Trophoblast cell (in vitro differentiated cells and primary cell): ENCODE measurements around the gene TPM2.

ENCODE experiments used
- DNase-seq, 2 donors: peaks; one replicate each; pipeline ENCODE4 v3.0.0-alpha.2; 2016
- H2AFZ ChIP-seq: 2 replicates; pipeline ENCODE4 v1.6.1; 2013; ENCODE audit warnings: low read length, moderate library complexity, mild to moderate bottlenecking; ENCODE audit not compliant: insufficient read depth, poor library complexity
- H2AK5ac ChIP-seq: 2 replicates; pipeline ENCODE4 v1.6.1; 2013; ENCODE audit warnings: mild to moderate bottlenecking, low read length
- H2BK120ac ChIP-seq: 2 replicates; pipeline ENCODE4 v1.6.1; 2013; ENCODE audit warnings: low read length, mild to moderate bottlenecking, moderate library complexity; ENCODE audit not compliant: insufficient read depth, poor library complexity
- H2BK12ac ChIP-seq: 2 replicates; pipeline ENCODE4 v1.6.1; 2013; ENCODE audit warnings: mild to moderate bottlenecking, low read length, moderate library complexity
- H2BK5ac ChIP-seq: 2 replicates; pipeline ENCODE4 v1.6.1; 2013; ENCODE audit warnings: low read length, low read depth, moderate library complexity, mild to moderate bottlenecking; ENCODE audit not compliant: poor library complexity
- H3K14ac ChIP-seq: 2 replicates; pipeline ENCODE4 v1.6.1; 2013; ENCODE audit warnings: mild to moderate bottlenecking, low read length
- H3K18ac ChIP-seq: 2 replicates; pipeline ENCODE4 v1.6.1; 2013; ENCODE audit warnings: mild to moderate bottlenecking, low read length
- H3K23ac ChIP-seq: 2 replicates; pipeline ENCODE4 v1.6.1; 2013; ENCODE audit warnings: low read length
- H3K27ac ChIP-seq: 2 replicates; pipeline ENCODE4 v1.5.1; 2013; ENCODE audit warnings: low read depth, mild to moderate bottlenecking, inconsistent platforms, low read length, moderate library complexity
- H3K27me3 ChIP-seq: 2 replicates; pipeline ENCODE4 v1.6.1; 2013; ENCODE audit warnings: inconsistent platforms, mild to moderate bottlenecking, low read length, moderate library complexity; ENCODE audit not compliant: insufficient read depth
- H3K36me3 ChIP-seq, 2 experiments: 1 replicate in 1 of 2; 2 replicates in 1 of 2; pipeline ENCODE4 v1.6.1; 2013; ENCODE audit warnings: low read length in 2 of 2, mild to moderate bottlenecking in 2 of 2, moderate library complexity in 1 of 2; ENCODE audit not compliant: insufficient read depth in 2 of 2, control insufficient read depth in 1 of 2
- H3K4ac ChIP-seq: 2 replicates; pipeline ENCODE4 v1.6.1; 2013; ENCODE audit warnings: low read depth, mild to moderate bottlenecking, low read length, moderate library complexity
- H3K4me1 ChIP-seq, 2 experiments: 1 replicate in 1 of 2; 2 replicates in 1 of 2; pipeline ENCODE4 v1.6.1; 2013; ENCODE audit warnings: low read length in 2 of 2, mild to moderate bottlenecking in 2 of 2, moderate library complexity in 1 of 2; ENCODE audit not compliant: insufficient read depth in 2 of 2, control insufficient read depth in 1 of 2
- H3K4me2 ChIP-seq: 2 replicates; pipeline ENCODE4 v1.6.1; 2013; ENCODE audit warnings: inconsistent platforms, mild to moderate bottlenecking, low read length, moderate library complexity
- H3K4me3 ChIP-seq: 2 replicates; pipeline ENCODE4 v1.5.1; 2013; ENCODE audit warnings: mild to moderate bottlenecking, low read depth, low read length, inconsistent platforms
- H3K79me1 ChIP-seq: one replicate; pipeline ENCODE4 v1.6.1; 2013; ENCODE audit warnings: low read length
- H3K79me2 ChIP-seq: 2 replicates; pipeline ENCODE4 v1.6.1; 2013; ENCODE audit warnings: low read length, mild to moderate bottlenecking; ENCODE audit not compliant: control insufficient read depth, insufficient read depth, poor library complexity
- H3K9ac ChIP-seq: 2 replicates; pipeline ENCODE4 v1.6.1; 2013; ENCODE audit warnings: mild to moderate bottlenecking, low read length
- H3K9me3 ChIP-seq: 2 replicates; pipeline ENCODE4 v1.6.1; 2013; ENCODE audit warnings: low read depth, mild to moderate bottlenecking, control low read depth, inconsistent platforms, low read length; ENCODE audit not compliant: insufficient read depth
- H4K12ac ChIP-seq: 2 replicates; pipeline ENCODE4 v1.6.1; 2013; ENCODE audit warnings: low read depth, mild to moderate bottlenecking, low read length, moderate library complexity
- H4K8ac ChIP-seq: 2 replicates; pipeline ENCODE4 v1.6.1; 2013; ENCODE audit warnings: low read depth, mild to moderate bottlenecking, low read length, moderate library complexity
- H4K91ac ChIP-seq: one replicate; pipeline ENCODE4 v1.6.1; 2013; ENCODE audit warnings: low read depth, mild to moderate bottlenecking, low read length, moderate library complexity
- WGBS: extraction: QIAGEN DNeasy Blood & Tissue Kit; methylation state at CpG from one replicate; pipeline ENCODE4 v1.1.7; 2013; ENCODE audit warnings: missing lambda C conversion rate; ENCODE audit not compliant: insufficient read length, insufficient coverage; ENCODE audit errors: extremely low coverage; 5-methylcytosine and 5-hydroxymethylcytosine counted together

Gene TPM2

GRCh38 chr9:35661756-35662350 is 27.9 kb downstream of the TPM2 start:
- Histone ChIP-seq H2AK5ac (no peak overlapping the region), H3K4ac (no peak overlapping the region), H3K23ac (no peak overlapping the region), H2BK120ac (no peak overlapping the region), H3K27ac (no peak overlapping the region), H3K79me1 (peaks cover 15% of the 10 kb centered on the region), H3K9ac (no peak overlapping the region), H3K4me1 (peaks cover 19 to 24% of the 10 kb centered on the region in 2 experiments), H3K27me3 (no peaks in the 10 kb centered on the region), H3K9me3 (no peaks in the 10 kb centered on the region), H3K4me2 (no peak overlapping the region), H2AFZ (no peak overlapping the region), H4K8ac (no peak overlapping the region), H2BK12ac (no peak overlapping the region), H3K36me3 (peaks cover 13 to 16% of the 10 kb centered on the region in 2 experiments), H3K18ac (no peak overlapping the region), H3K4me3 (no peak overlapping the region), H4K91ac (no peak overlapping the region), H2BK5ac (no peak overlapping the region), H3K14ac (no peak overlapping the region), H4K12ac (no peak overlapping the region), H3K79me2 (peaks cover 8% of the 10 kb centered on the region)
- no peak for DNase-seq
- no CpG with 5 or more reads among the region's 3 CpGs for WGBS

DNA sequence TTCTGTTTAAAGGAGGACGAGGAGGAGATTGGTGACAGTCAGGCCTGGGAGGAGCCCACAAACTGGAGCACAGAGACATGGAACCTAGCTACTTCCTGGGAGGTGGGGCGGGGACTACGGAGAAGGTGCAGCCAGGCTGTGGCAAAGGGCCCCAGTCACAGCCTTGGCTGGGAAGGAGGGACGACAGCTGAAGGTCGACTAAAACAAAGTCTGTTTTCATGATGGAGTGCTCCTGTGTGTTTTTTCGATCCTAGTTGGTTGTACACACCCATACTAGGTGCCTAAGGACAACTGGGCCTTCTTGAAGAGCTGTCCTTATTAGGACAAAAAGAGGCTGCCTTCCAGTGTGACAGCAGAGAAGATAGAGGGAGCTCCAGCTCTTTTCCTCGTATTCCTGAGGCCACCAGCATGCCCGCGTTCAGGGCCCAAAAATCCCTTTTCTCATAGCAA is 28.7 kb downstream of the TPM2 start:
- H4K91ac ChIP-seq = peak overlapping the region; percentile 12

DNA sequence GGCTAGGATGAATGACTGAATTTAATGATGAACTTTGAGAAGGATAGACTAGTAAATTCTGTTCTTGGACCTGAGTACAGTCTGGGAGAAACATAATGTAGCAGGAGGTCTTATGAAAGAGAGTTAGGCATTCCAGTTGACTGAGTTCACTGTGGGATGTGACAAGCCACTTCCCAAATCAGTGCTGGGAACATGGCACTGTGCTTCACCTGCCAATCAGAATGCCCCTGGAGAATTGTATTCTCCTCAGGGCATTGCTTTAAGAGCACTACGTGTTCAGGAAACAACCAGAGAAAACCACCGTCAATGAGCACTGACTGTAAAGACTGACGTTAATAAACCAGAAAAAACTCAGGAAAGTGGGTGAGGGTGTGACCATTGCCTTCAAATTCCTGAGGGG is 30.4 kb downstream of the TPM2 start:
- H2BK12ac ChIP-seq = no peak overlapping the region
- H3K79me2 ChIP-seq = peaks cover 4% of the 10 kb centered on the region
- no peak overlapping the region for H4K91ac ChIP-seq
- no peak overlapping the region for H3K4ac ChIP-seq
- no peak overlapping the region for H3K27ac ChIP-seq
- H2BK120ac ChIP-seq = no peak overlapping the region
- H3K14ac ChIP-seq = no peak overlapping the region
- peaks cover 13 to 16% of the 10 kb centered on the region in 2 experiments for H3K36me3 ChIP-seq
- no peak overlapping the region for H4K8ac ChIP-seq
- H3K4me3 ChIP-seq = no peak overlapping the region
- H3K9ac ChIP-seq = no peak overlapping the region
- no peak overlapping the region for H3K18ac ChIP-seq
- peak overlapping the region; percentile 95 for H3K4me2 ChIP-seq
- H3K4me1 ChIP-seq = peaks cover 14 to 17% of the 10 kb centered on the region in 2 experiments
- H2AFZ ChIP-seq = no peak overlapping the region
- H3K79me1 ChIP-seq = peaks cover 10% of the 10 kb centered on the region
- H3K27me3 ChIP-seq = no peaks in the 10 kb centered on the region
- no peak overlapping the region for H3K23ac ChIP-seq
- WGBS = no CpG with 5 or more reads among the region's 3 CpGs
- no peak overlapping the region for H2BK5ac ChIP-seq
- H3K9me3 ChIP-seq = no peaks in the 10 kb centered on the region
- no peak overlapping the region for H4K12ac ChIP-seq
- DNase-seq = peak; percentile 28 to 60
- no peak overlapping the region for H2AK5ac ChIP-seq

More for the DNA sequence above, 28.7 kb downstream of the TPM2 start:
- Histone ChIP-seq H2AK5ac (no peak overlapping the region), H4K12ac (peak overlapping the region; percentile 2), H3K79me2 (peaks cover 8% of the 10 kb centered on the region), H2BK120ac (no peak overlapping the region), H3K27ac (no peak overlapping the region), H2BK5ac (no peak overlapping the region), H3K9ac (no peak overlapping the region), H3K14ac (no peak overlapping the region), H4K8ac (no peak overlapping the region), H3K18ac (no peak overlapping the region), H3K4ac (no peak overlapping the region), H3K23ac (no peak overlapping the region), H3K79me1 (peaks cover 15% of the 10 kb centered on the region), H2BK12ac (peak overlapping the region; percentile 10), H3K9me3 (no peaks in the 10 kb centered on the region), H3K27me3 (no peaks in the 10 kb centered on the region), H2AFZ (peak overlapping the region; percentile 3), H3K4me2 (no peak overlapping the region), H3K4me1 (peaks cover 19 to 24% of the 10 kb centered on the region in 2 experiments), H3K4me3 (no peak overlapping the region), H3K36me3 (peaks cover 13 to 16% of the 10 kb centered on the region in 2 experiments)
- WGBS = no CpG with 5 or more reads among the region's 9 CpGs
- DNase-seq = peak in 1 of 2 donors; percentile 64

GRCh38 chr9:35658968-35659220 is 30.8 kb downstream of the TPM2 start:
- Histone ChIP-seq H2AK5ac (no peak overlapping the region), H2BK12ac (no peak overlapping the region), H3K4ac (no peak overlapping the region), H3K27ac (no peak overlapping the region), H2BK120ac (no peak overlapping the region), H3K36me3 (peaks cover 13 to 16% of the 10 kb centered on the region in 2 experiments), H4K91ac (no peak overlapping the region), H3K9me3 (no peaks in the 10 kb centered on the region), H3K4me1 (peaks cover 10 to 14% of the 10 kb centered on the region in 2 experiments), H3K4me3 (peak overlapping the region; percentile 85), H3K79me2 (peaks cover 4% of the 10 kb centered on the region), H2BK5ac (no peak overlapping the region), H3K27me3 (no peaks in the 10 kb centered on the region), H3K4me2 (peak overlapping the region; percentile 95), H4K12ac (no peak overlapping the region), H3K18ac (no peak overlapping the region), H3K79me1 (peaks cover 10% of the 10 kb centered on the region), H4K8ac (no peak overlapping the region), H2AFZ (no peak overlapping the region), H3K9ac (peak overlapping the region; percentile 63), H3K23ac (no peak overlapping the region), H3K14ac (peak overlapping the region; percentile 97)
- no CpG with 5 or more reads among the region's 2 CpGs for WGBS
- DNase-seq = peak; percentile 21 to 47
